Measurements from ENCODE around the gene UQCC3. TPM values are rescaled to one million over a fixed set of nuclear protein-coding genes. Genes with fewer than 3 reads are reported as not detected.

UQCC3 gene
- total and polyA plus RNA-seq, 9 of the 15 experiments (the other 6 are each of a cell fraction or from before 2014, with no cell fraction given) = 3.3 to 44.3 (median 8.0) TPM

DNA sequence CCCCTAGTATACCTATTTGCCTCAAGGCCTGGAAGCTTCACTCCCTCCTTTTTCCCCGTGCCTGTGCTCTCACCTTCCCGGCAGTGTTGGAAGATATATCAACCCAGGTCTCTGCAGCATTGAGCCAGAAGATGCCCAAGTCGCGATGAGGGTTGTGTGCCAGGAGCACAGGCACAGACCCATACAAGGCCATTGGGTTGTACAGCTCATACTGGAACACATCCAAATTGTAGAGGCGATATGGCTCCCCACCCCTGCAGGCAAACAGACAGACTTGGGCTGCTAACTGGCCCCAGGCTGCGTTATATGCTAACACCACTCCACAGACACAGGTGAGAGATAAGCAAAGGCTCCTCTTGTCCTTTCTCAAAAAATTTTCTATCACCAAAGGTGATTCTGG is 39.0 kb upstream of the UQCC3 start (continued):
- TF ChIP-seq, protein P1, sequence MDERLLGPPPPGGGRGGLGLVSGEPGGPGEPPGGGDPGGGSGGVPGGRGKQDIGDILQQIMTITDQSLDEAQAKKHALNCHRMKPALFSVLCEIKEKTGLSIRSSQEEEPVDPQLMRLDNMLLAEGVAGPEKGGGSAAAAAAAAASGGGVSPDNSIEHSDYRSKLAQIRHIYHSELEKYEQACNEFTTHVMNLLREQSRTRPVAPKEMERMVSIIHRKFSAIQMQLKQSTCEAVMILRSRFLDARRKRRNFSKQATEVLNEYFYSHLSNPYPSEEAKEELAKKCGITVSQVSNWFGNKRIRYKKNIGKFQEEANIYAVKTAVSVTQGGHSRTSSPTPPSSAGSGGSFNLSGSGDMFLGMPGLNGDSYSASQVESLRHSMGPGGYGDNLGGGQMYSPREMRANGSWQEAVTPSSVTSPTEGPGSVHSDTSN (CRISPR knock-in tag; IDR thresholded peaks at IDR 0.05; ENCODE audit: low read depth) = no peak
- TF ChIP-seq, protein P1 (tag; conservative IDR thresholded peaks at IDR 0.05; ENCODE audit: low read depth) = no peak
- TF ChIP-seq SMARCA4 (IDR thresholded peaks at IDR 0.05) = no peak
- TF ChIP-seq, protein P2, sequence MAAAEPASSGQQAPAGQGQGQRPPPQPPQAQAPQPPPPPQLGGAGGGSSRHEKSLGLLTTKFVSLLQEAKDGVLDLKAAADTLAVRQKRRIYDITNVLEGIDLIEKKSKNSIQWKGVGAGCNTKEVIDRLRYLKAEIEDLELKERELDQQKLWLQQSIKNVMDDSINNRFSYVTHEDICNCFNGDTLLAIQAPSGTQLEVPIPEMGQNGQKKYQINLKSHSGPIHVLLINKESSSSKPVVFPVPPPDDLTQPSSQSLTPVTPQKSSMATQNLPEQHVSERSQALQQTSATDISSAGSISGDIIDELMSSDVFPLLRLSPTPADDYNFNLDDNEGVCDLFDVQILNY (CRISPR knock-in tag; IDR thresholded peaks at IDR 0.05) = no peak

DNA sequence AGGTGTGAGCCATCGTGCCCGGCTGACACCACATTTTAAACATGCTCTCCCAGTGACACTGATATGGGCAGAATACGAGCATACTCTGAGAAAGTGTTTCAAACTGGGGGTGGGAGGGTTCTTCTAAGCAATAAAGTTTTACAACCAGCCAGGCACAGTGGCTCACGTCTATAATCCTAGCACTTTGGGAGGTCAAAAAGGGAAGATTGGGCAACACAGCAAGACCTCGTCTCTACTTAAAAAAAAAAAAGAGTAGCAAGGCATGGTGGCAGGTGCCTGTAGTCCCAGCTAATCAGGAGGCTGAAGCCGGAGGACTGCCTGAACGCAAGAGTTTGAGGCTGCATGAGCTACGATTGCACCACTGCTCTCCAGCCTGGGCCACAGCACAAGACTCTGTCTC is 27.3 kb upstream of the UQCC3 start:
- H3K27me3 ChIP-seq (ENCODE audit: control insufficient read depth in 2 of 2, insufficient read depth in 2 of 2, low read length in 2 of 2) = no peaks in the 10 kb centered on the region
- no peaks in the 10 kb centered on the region for H3K9me3 ChIP-seq (replicated peaks; ENCODE audit: control insufficient read depth, insufficient read depth, low read depth, low read length)
- intact Hi-C loops (cut with micrococcal nuclease) (no loop called here), in situ Hi-C loops (cut with MboI) (no loop called here)
- 95% methylated on average over 8 of the region's 8 CpGs for WGBS (ENCODE audit: insufficient coverage, low coverage, missing lambda C conversion rate)
- H3K4me3 ChIP-seq = no peak overlapping the region
- H3K4me1 ChIP-seq (replicated peaks in 1 of 2; ENCODE audit: control insufficient read depth in 2 of 2, insufficient read depth in 2 of 2, low read length in 2 of 2) = peaks cover 12 to 31% of the 10 kb centered on the region in 2 experiments
- ChIA-PET CTCF (ENCODE audit: low intra/inter-chr PET ratio) (no interaction called here), POLR2A (interaction anchor here (0.7 to 4.5 kb wide), 6 partner anchors 8 to 71 kb away, joined by 3 to 83 read pairs (median 6); partner anchors contain the start of genes B3GAT3, C11orf98, CSKMT and EEF1G)
- DNase-seq (ENCODE audit: extremely low read depth in 1 of 4, low spot score in 3 of 4) (no peak), FAIRE-seq (no peak), ATAC-seq (no peak)
- no TSS peak for BruUV-seq (replicated peaks)
- no peak overlapping the region for H3K9ac ChIP-seq (ENCODE audit: insufficient read depth in 1 of 2, low read depth in 2 of 2, low read length in 2 of 2)
- no peak overlapping the region; the same call in 2 of the 3 replicates for H3K27ac ChIP-seq (ENCODE audit: extremely low read depth, low read depth, low read length)
- H4K20me1 ChIP-seq (replicated peaks; ENCODE audit: control insufficient read depth, insufficient read depth, low read length) = peaks cover 20% of the 10 kb centered on the region
- no peak overlapping the region; the same call in 1 of the 2 replicates for H3K4me2 ChIP-seq (ENCODE audit: insufficient read depth, low read length)
- H3K9me1 ChIP-seq (ENCODE audit: control insufficient read depth, insufficient read depth, low read length) = no peaks in the 10 kb centered on the region
- peaks cover 65% of the 10 kb centered on the region for H3K36me3 ChIP-seq (ENCODE audit: control insufficient read depth, insufficient read depth, low read length)
- peaks cover 71% of the 10 kb centered on the region for H3K79me2 ChIP-seq (ENCODE audit: control insufficient read depth, insufficient read depth, low read length)
- no peak overlapping the region for H2AFZ ChIP-seq (ENCODE audit: low read depth, low read length)
- TF ChIP-seq SAFB2 (IDR thresholded peaks at IDR 0.05; ENCODE audit: borderline replicate concordance, low read depth, low read length, severe bottlenecking) (no peak), RB1 (IDR thresholded peaks at IDR 0.05; ENCODE audit: low read depth) (no peak), PHB2 (IDR thresholded peaks at IDR 0.05; ENCODE audit: low read depth) (no peak), NUFIP1 (IDR thresholded peaks at IDR 0.05; ENCODE audit: partially characterized antibody) (no peak), MECOM (CRISPR knock-in tag; IDR thresholded peaks at IDR 0.05) (no peak), MTA3 (IDR thresholded peaks at IDR 0.05; ENCODE audit: borderline replicate concordance) (no peak), ELF2 (CRISPR knock-in tag; IDR thresholded peaks at IDR 0.05) (no peak), ZNF79 (CRISPR knock-in tag; IDR thresholded peaks at IDR 0.05; ENCODE audit: low read depth) (no peak), PPARD (CRISPR knock-in tag; IDR thresholded peaks at IDR 0.05) (no peak)
- TF ChIP-seq, protein P3, sequence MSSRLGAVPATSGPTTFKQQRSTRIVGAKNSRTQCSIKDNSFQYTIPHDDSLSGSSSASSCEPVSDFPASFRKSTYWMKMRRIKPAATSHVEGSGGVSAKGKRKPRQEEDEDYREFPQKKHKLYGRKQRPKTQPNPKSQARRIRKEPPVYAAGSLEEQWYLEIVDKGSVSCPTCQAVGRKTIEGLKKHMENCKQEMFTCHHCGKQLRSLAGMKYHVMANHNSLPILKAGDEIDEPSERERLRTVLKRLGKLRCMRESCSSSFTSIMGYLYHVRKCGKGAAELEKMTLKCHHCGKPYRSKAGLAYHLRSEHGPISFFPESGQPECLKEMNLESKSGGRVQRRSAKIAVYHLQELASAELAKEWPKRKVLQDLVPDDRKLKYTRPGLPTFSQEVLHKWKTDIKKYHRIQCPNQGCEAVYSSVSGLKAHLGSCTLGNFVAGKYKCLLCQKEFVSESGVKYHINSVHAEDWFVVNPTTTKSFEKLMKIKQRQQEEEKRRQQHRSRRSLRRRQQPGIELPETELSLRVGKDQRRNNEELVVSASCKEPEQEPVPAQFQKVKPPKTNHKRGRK (tag; IDR thresholded peaks at IDR 0.05) = no peak
- TF ChIP-seq, protein P4, sequence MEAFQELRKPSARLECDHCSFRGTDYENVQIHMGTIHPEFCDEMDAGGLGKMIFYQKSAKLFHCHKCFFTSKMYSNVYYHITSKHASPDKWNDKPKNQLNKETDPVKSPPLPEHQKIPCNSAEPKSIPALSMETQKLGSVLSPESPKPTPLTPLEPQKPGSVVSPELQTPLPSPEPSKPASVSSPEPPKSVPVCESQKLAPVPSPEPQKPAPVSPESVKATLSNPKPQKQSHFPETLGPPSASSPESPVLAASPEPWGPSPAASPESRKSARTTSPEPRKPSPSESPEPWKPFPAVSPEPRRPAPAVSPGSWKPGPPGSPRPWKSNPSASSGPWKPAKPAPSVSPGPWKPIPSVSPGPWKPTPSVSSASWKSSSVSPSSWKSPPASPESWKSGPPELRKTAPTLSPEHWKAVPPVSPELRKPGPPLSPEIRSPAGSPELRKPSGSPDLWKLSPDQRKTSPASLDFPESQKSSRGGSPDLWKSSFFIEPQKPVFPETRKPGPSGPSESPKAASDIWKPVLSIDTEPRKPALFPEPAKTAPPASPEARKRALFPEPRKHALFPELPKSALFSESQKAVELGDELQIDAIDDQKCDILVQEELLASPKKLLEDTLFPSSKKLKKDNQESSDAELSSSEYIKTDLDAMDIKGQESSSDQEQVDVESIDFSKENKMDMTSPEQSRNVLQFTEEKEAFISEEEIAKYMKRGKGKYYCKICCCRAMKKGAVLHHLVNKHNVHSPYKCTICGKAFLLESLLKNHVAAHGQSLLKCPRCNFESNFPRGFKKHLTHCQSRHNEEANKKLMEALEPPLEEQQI (IDR thresholded peaks at IDR 0.05) = no peak
